ENCODE results near the gene G6PD.

The G6PD gene

GRCh38 chrX:154486052-154486395 lies 60.6 kb downstream of the G6PD start:
- DNase-seq = no peak

GRCh38 chrX:154485150-154486051 lies 61.2 kb downstream of the G6PD start:
- DNase-seq = peak in 1 of 2 experiments; percentile 25

GRCh38 chrX:154484255-154485149 lies 62.1 kb downstream of the G6PD start:
- DNase-seq = no peak

GRCh38 chrX:154483325-154483724 lies 63.3 kb downstream of the G6PD start:
- DNase-seq = no peak

- DNase-seq = no peak
Observed at GRCh38 chrX:154482786-154483185, 63.9 kb downstream of the G6PD start.

- no peak for DNase-seq
Observed at GRCh38 chrX:154481911-154482601, 64.6 kb downstream of the G6PD start.

All from NCI-H524 (cell line).